Skeletal muscle satellite cell (primary cell): ENCODE results near the gene SREK1.

Source experiments
- H3K27me3 ChIP-seq: 2 replicates; pipeline ENCODE4 v1.7.0; 2013; ENCODE audit warnings: low read length; ENCODE audit not compliant: control insufficient read depth, insufficient read depth
- H3K36me3 ChIP-seq: 2 replicates; pipeline ENCODE4 v1.7.0; 2013; ENCODE audit warnings: mild to moderate bottlenecking, control low read depth, low read length; ENCODE audit not compliant: insufficient read depth
- H3K4me1 ChIP-seq: 2 replicates; pipeline ENCODE4 v1.7.0; 2013; ENCODE audit warnings: low read length; ENCODE audit not compliant: control insufficient read depth, insufficient read depth
- H3K4me2 ChIP-seq: 2 replicates; pipeline ENCODE4 v1.7.0; 2013; ENCODE audit warnings: mild to moderate bottlenecking, low read length
- H3K4me3 ChIP-seq: 2 replicates; pipeline ENCODE4 v1.7.0; 2013; ENCODE audit warnings: low read length
- H3K9ac ChIP-seq: 2 replicates; pipeline ENCODE4 v1.7.0; 2013; ENCODE audit warnings: mild to moderate bottlenecking, low read depth, low read length, moderate library complexity
- H3K9me3 ChIP-seq: replicated peaks from 2 replicates; pipeline ENCODE4 v1.7.0; 2013; ENCODE audit warnings: mild to moderate bottlenecking, control low read depth, low read length

The SREK1 gene

GRCh38 chr5:66224773-66225553, 80.9 kb downstream of the SREK1 start:
- Histone ChIP-seq H3K9ac (no peak overlapping the region), H3K36me3 (no peaks in the 10 kb centered on the region), H3K27me3 (no peaks in the 10 kb centered on the region), H3K4me1 (no peaks in the 10 kb centered on the region), H3K4me2 (no peak overlapping the region), H3K9me3 (no peaks in the 10 kb centered on the region), H3K4me3 (no peak overlapping the region)

GRCh38 chr5:66230551-66230950, 86.5 kb downstream of the SREK1 start:
- no peak overlapping the region for H3K9ac ChIP-seq
- no peaks in the 10 kb centered on the region for H3K4me1 ChIP-seq
- no peak overlapping the region for H3K4me3 ChIP-seq
- H3K9me3 ChIP-seq = no peaks in the 10 kb centered on the region
- H3K36me3 ChIP-seq = no peaks in the 10 kb centered on the region
- H3K4me2 ChIP-seq = no peak overlapping the region
- H3K27me3 ChIP-seq = no peaks in the 10 kb centered on the region

GRCh38 chr5:66231508-66231907, 87.4 kb downstream of the SREK1 start:
- Histone ChIP-seq H3K4me2 (no peak overlapping the region), H3K4me3 (no peak overlapping the region), H3K27me3 (peaks cover 4% of the 10 kb centered on the region), H3K9ac (no peak overlapping the region), H3K36me3 (no peaks in the 10 kb centered on the region), H3K4me1 (no peaks in the 10 kb centered on the region), H3K9me3 (no peaks in the 10 kb centered on the region)

GRCh38 chr5:66232275-66232674, 88.2 kb downstream of the SREK1 start:
- no peak overlapping the region for H3K4me3 ChIP-seq
- H3K27me3 ChIP-seq = peaks cover 4% of the 10 kb centered on the region

GRCh38 chr5:66232706-66233445, 88.8 kb downstream of the SREK1 start:
- H3K36me3 ChIP-seq = no peaks in the 10 kb centered on the region
- no peaks in the 10 kb centered on the region for H3K9me3 ChIP-seq
- H3K4me1 ChIP-seq = no peaks in the 10 kb centered on the region
- H3K4me3 ChIP-seq = no peak overlapping the region
- no peak overlapping the region for H3K4me2 ChIP-seq
- no peak overlapping the region for H3K9ac ChIP-seq
- H3K27me3 ChIP-seq = peaks cover 9% of the 10 kb centered on the region

More at GRCh38 chr5:66232275-66232674, 88.2 kb downstream of the SREK1 start:
- Histone ChIP-seq H3K9me3 (no peaks in the 10 kb centered on the region), H3K4me2 (no peak overlapping the region), H3K36me3 (no peaks in the 10 kb centered on the region), H3K9ac (no peak overlapping the region), H3K4me1 (no peaks in the 10 kb centered on the region)
